ENCODE measurements around the gene ELP4.

GRCh38 chr11:31788085-31788484 lies 278.5 kb downstream of the ELP4 start:
- TF ChIP-seq POLR2A (IDR thresholded peaks at IDR 0.05) (no peak), CTCF (IDR thresholded peaks at IDR 0.05) (no peak)
